Uterus (tissue), 4 donors: ENCODE measurements around the gene CEP164. TPM values are rescaled to one million over a fixed set of nuclear protein-coding genes. Genes with fewer than 3 reads are reported as not detected.

Experiments
- DNase-seq, 2 donors: peaks; one replicate each; pipeline ENCODE4 v3.0.0-alpha.2; 2019 to 2020
- H3K27ac ChIP-seq, 2 donors: fragments of 200-600 bp; sonication (generic); 1 replicate in 1 of 2; 2 replicates in 1 of 2; pipeline ENCODE4 v1.5.1; 2016 to 2018
- H3K27me3 ChIP-seq, 2 donors: fragments of 200-600 bp; sonication (generic); one replicate each; pipeline ENCODE4 v1.5.1; 2018 to 2019; ENCODE audit warnings: control low read depth in 1 of 2
- H3K36me3 ChIP-seq, 2 donors: fragments of 200-600 bp; sonication (generic); one replicate each; pipeline ENCODE4 v1.5.1; 2019; ENCODE audit warnings: control low read depth in 1 of 2
- H3K4me1 ChIP-seq, 2 donors: fragments of 200-600 bp; sonication (generic); one replicate each; pipeline ENCODE4 v1.5.1; 2018 to 2019; ENCODE audit warnings: control low read depth in 1 of 2
- H3K4me3 ChIP-seq, 2 donors: fragments of 200-600 bp; sonication (generic); 1 replicate in 1 of 2; 2 replicates in 1 of 2; pipeline ENCODE4 v1.5.1; 2018 to 2019; ENCODE audit warnings: mild to moderate bottlenecking in 1 of 2
- H3K9me3 ChIP-seq, 2 donors: fragments of 200-600 bp; sonication (generic); one replicate each; pipeline ENCODE4 v1.5.1; 2019; ENCODE audit warnings: control low read depth in 1 of 2
- CTCF ChIP-seq, 4 experiments: fragments of 200-600 bp in 2 of 4; fragments of 450-650 bp in 2 of 4; sonication (generic) in 2 of 4; IDR thresholded peaks; one replicate each; pipeline ENCODE4 v1.5.1; 2016 to 2019; ENCODE audit warnings: antibody characterized with exemption in 4 of 4, mild to moderate bottlenecking in 2 of 4, moderate library complexity in 1 of 4
- POLR2A ChIP-seq, 2 donors: fragments of 450-650 bp; IDR thresholded peaks; one replicate each; pipeline ENCODE4 v1.6.1; 2016; ENCODE audit warnings: antibody characterized with exemption in 2 of 2, mild to moderate bottlenecking in 1 of 2, moderate library complexity in 1 of 2
- intact Hi-C: fragments of 100-400 bp; cut with DNase I; formaldehyde crosslinking; loops from one replicate; pipeline ENCODE4 v1.15.1; 2023; ENCODE audit warnings: low total_unique reads
- total RNA-seq, 4 donors: library from RNA; depleted of rRNA in 3 of 4; stranded (reverse); fragments of >200 nt in 3 of 4; gene quantifications; one replicate each; pipeline versions ENCODE4 v1.1.0 to v1.2.4, GENCODE V29; 2014 to 2023
- donor health status: DM: yes; HTN: yes; CAD: no.

The CEP164 gene
- total RNA-seq, 4 donors from 2014 or later, result 16.4 to 64.2 (median 46.1) TPM

DNA sequence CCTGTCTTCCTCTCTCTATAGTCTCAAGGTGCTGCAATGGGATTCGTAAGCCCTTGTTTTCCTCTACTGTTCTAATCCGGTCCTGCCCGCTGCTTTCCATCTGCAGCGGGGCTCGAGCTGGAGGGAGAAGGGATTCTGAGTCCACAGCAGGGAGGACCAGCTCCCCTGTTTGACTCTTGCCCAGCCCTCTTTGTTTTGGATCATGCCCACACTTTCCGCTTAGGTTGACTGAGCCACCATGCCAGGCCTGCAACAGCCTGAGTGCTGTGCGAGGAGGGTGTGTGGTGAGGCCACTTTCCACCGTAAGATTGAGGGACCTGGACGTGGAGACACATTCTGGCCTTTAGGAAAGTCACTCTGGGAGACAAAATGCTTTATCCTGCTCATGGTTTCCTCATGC, 58.3 kb downstream of the CEP164 start:
- intact Hi-C loops, result no loop called here
- Histone ChIP-seq H3K27ac (no peak overlapping the region), H3K27me3 (no peaks in the 10 kb centered on the region), H3K36me3 (no peaks in the 10 kb centered on the region), H3K4me3 (no peak overlapping the region), H3K9me3 (no peaks in the 10 kb centered on the region), H3K4me1 (no peaks in the 10 kb centered on the region)
- TF ChIP-seq POLR2A (IDR thresholded peaks at IDR 0.05), result no peak
- no peak for TF ChIP-seq CTCF (IDR thresholded peaks at IDR 0.05)
- DNase-seq, result no peak

GRCh38 chr11:117387992-117388755, 60.5 kb downstream of the CEP164 start:
- H3K27ac ChIP-seq, result no peak overlapping the region
- no peaks in the 10 kb centered on the region for H3K9me3 ChIP-seq
- H3K4me1 ChIP-seq, result no peaks in the 10 kb centered on the region
- no peak for TF ChIP-seq POLR2A (IDR thresholded peaks at IDR 0.05)
- no peak for TF ChIP-seq CTCF (IDR thresholded peaks at IDR 0.05)
- no peak overlapping the region for H3K4me3 ChIP-seq
- intact Hi-C loops, result no loop called here
- DNase-seq, result no peak
- no peaks in the 10 kb centered on the region for H3K27me3 ChIP-seq
- no peaks in the 10 kb centered on the region for H3K36me3 ChIP-seq

DNA sequence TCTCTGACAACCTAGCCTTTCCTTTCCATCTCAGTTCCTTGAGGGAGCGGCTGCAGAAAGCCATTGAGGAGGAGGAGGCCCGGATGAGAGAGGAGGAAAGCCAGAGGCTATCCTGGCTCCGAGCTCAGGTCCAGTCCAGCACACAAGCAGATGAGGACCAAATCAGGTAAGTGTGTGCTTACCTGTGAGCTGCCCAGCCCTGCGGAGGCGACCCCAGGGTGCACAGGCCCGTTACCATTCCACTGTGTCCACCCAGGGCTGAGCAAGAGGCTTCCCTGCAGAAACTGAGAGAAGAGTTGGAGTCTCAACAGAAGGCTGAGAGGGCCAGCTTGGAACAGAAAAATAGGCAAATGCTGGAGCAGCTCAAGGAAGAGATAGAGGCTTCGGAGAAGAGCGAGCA, 63.1 kb downstream of the CEP164 start:
- TF ChIP-seq CTCF (IDR thresholded peaks at IDR 0.05) (no peak), POLR2A (IDR thresholded peaks at IDR 0.05) (no peak)
- intact Hi-C loops, result no loop called here
- Histone ChIP-seq H3K4me3 (no peak overlapping the region), H3K4me1 (no peaks in the 10 kb centered on the region), H3K9me3 (no peaks in the 10 kb centered on the region), H3K27ac (no peak overlapping the region), H3K27me3 (no peaks in the 10 kb centered on the region), H3K36me3 (no peaks in the 10 kb centered on the region)
- DNase-seq, result no peak

- Histone ChIP-seq H3K27me3 (no peaks in the 10 kb centered on the region), H3K36me3 (no peaks in the 10 kb centered on the region), H3K4me1 (no peaks in the 10 kb centered on the region), H3K27ac (no peak overlapping the region), H3K9me3 (no peaks in the 10 kb centered on the region), H3K4me3 (no peak overlapping the region)
- no peak for TF ChIP-seq CTCF (IDR thresholded peaks at IDR 0.05)
- TF ChIP-seq POLR2A (IDR thresholded peaks at IDR 0.05), result no peak
- intact Hi-C loops, result no loop called here
- DNase-seq, result no peak
Measured at GRCh38 chr11:117391181-117391580, 63.5 kb downstream of the CEP164 start.

DNA sequence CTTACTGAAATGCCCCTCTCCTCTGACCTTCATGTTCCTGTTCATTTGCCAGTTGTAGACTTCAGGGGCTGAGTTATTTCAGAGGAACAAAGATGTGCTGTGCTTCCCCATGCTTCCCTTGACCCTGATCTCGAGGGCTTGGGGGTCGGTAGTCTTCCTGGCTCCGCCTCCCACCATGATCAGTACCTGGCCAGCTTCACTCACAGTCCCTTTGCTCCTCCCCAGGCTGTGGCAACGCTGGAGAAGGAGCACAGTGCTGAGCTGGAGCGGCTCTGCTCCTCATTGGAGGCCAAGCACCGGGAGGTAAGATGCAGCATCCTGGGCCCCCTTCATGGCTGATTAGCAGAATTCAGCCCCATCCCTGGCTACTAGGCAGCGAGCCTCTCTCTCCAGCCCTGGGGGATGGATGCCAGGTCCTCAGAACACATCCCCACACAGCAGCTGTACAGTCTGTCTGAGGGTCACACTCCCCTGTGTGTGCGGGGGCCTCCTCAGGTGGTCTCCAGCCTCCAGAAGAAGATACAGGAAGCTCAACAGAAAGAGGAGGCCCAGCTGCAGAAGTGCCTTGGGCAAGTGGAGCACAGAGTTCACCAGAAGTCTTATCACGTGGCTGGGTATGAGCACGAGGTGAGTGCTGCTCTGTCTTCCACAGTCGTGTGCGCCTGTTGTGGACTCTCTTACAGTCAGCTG, 64.5 kb downstream of the CEP164 start:
- Histone ChIP-seq H3K36me3 (no peaks in the 10 kb centered on the region), H3K27me3 (no peaks in the 10 kb centered on the region), H3K27ac (no peak overlapping the region), H3K4me1 (no peaks in the 10 kb centered on the region), H3K4me3 (no peak overlapping the region), H3K9me3 (no peaks in the 10 kb centered on the region)
- TF ChIP-seq POLR2A (IDR thresholded peaks at IDR 0.05) (no peak), CTCF (IDR thresholded peaks at IDR 0.05) (no peak)
- no peak for DNase-seq
- intact Hi-C loops, result no loop called here
